GM23338 (cell line): ENCODE measurements around the gene LNPEP. TPM values are rescaled to one million over a fixed set of nuclear protein-coding genes. Genes with fewer than 3 reads are reported as not detected.

Experiments used
- ATAC-seq: fragments of 200-7000 bp; cut with Tn5 transposase; 3 replicates; pipeline ENCODE4 v1.9.1; 2020
- DNase-seq: peaks from one replicate; pipeline ENCODE4 v3.0.0-alpha.2; 2015; ENCODE audit warnings: low spot score
- H2AFZ ChIP-seq: fragments of 200-600 bp; sonication (generic); 2 replicates; pipeline ENCODE4 v1.8.0; 2016; ENCODE audit warnings: antibody characterized with exemption, mild to moderate bottlenecking, moderate library complexity
- H3F3A ChIP-seq: fragments of 200-600 bp; sonication (generic); replicated peaks from 2 replicates; pipeline ENCODE4 v1.8.0; 2017; ENCODE audit warnings: antibody characterized with exemption, mixed run types, low read depth
- H3K27ac ChIP-seq: fragments of 200-600 bp; sonication (generic); 2 replicates; pipeline ENCODE4 v1.6.1; 2016; ENCODE audit warnings: low read depth
- H3K27me3 ChIP-seq: fragments of 200-600 bp; sonication (generic); 2 replicates; pipeline ENCODE4 v1.8.0; 2016; ENCODE audit warnings: mild to moderate bottlenecking, mixed run types, moderate library complexity; ENCODE audit not compliant: insufficient read depth
- H3K36me3 ChIP-seq: fragments of 200-600 bp; sonication (generic); 2 replicates; pipeline ENCODE4 v1.8.0; 2016; ENCODE audit warnings: mild to moderate bottlenecking; ENCODE audit not compliant: insufficient read depth
- H3K4me1 ChIP-seq: fragments of 200-600 bp; sonication (generic); 2 replicates; pipeline ENCODE4 v1.8.0; 2016; ENCODE audit warnings: mild to moderate bottlenecking, moderate library complexity; ENCODE audit not compliant: insufficient read depth
- H3K4me2 ChIP-seq: fragments of 200-600 bp; sonication (generic); 2 replicates; pipeline ENCODE4 v1.7.1; 2017; ENCODE audit warnings: mixed run types
- H3K4me3 ChIP-seq: fragments of 200-600 bp; sonication (generic); 2 replicates; pipeline ENCODE4 v1.6.1; 2016; ENCODE audit warnings: mixed run types
- H3K79me2 ChIP-seq: fragments of 200-600 bp; sonication (generic); replicated peaks from 2 replicates; pipeline ENCODE4 v1.8.0; 2017; ENCODE audit warnings: mild to moderate bottlenecking; ENCODE audit not compliant: insufficient read depth
- H3K9me2 ChIP-seq: fragments of 200-600 bp; sonication (generic); 2 replicates; pipeline ENCODE4 v1.8.0; 2017; ENCODE audit not compliant: insufficient read depth
- H4K20me1 ChIP-seq: fragments of 200-600 bp; sonication (generic); replicated peaks from 2 replicates; pipeline ENCODE4 v1.8.0; 2017; ENCODE audit warnings: mild to moderate bottlenecking; ENCODE audit not compliant: insufficient read depth
- H3K27ac Mint-ChIP-seq: 2 replicates; pipeline ENCODE4 v1.8.0; 2020; ENCODE audit warnings: inconsistent platforms, mild to moderate bottlenecking, moderate library complexity, mixed read lengths
- H3K27me3 Mint-ChIP-seq: 3 replicates; pipeline ENCODE4 v1.8.0; 2022; ENCODE audit warnings: low read depth, mild to moderate bottlenecking, moderate library complexity, mixed read lengths, inconsistent platforms; ENCODE audit not compliant: insufficient read depth, poor library complexity
- H3K36me3 Mint-ChIP-seq: 3 replicates; pipeline ENCODE4 v1.8.0; 2021; ENCODE audit warnings: low read depth, mild to moderate bottlenecking, inconsistent platforms, moderate library complexity, mixed read lengths
- H3K4me1 Mint-ChIP-seq: 3 replicates; pipeline ENCODE4 v1.8.0; 2020; ENCODE audit warnings: mild to moderate bottlenecking, inconsistent platforms, mixed read lengths
- H3K4me3 Mint-ChIP-seq: 3 replicates; pipeline ENCODE4 v1.8.0; 2021; ENCODE audit warnings: moderate library complexity, mild to moderate bottlenecking, inconsistent platforms, mixed read lengths
- H3K9me3 Mint-ChIP-seq: 3 replicates; pipeline ENCODE4 v1.8.0; 2020; ENCODE audit warnings: moderate library complexity, mild to moderate bottlenecking, inconsistent platforms, mixed read lengths
- CREB1 ChIP-seq: fragments of 250-450 bp; sonication (Bioruptor Pico); IDR thresholded peaks from 2 replicates; pipeline ENCODE4 v1.5.0; 2020; ENCODE audit warnings: low read depth, mild to moderate bottlenecking, moderate library complexity
- ETS1 ChIP-seq: IDR thresholded peaks from 2 replicates; pipeline ENCODE4 v1.6.1; 2016; ENCODE audit warnings: antibody characterized with exemption
- EZH2 ChIP-seq: fragments of 200-600 bp; sonication (generic); IDR thresholded peaks from one replicate; pipeline ENCODE4 v1.8.0; 2017; ENCODE audit warnings: antibody characterized with exemption, mild to moderate bottlenecking, low read depth; ENCODE audit not compliant: unreplicated experiment
- EZH2phosphoT487 ChIP-seq: fragments of 200-600 bp; sonication (generic); IDR thresholded peaks from one replicate; pipeline ENCODE4 v1.8.1; 2018; ENCODE audit warnings: antibody characterized with exemption; ENCODE audit not compliant: unreplicated experiment
- NANOG ChIP-seq: IDR thresholded peaks from 2 replicates; pipeline ENCODE4 v1.6.1; 2016; ENCODE audit warnings: antibody characterized with exemption, borderline replicate concordance
- POLR2AphosphoS5 ChIP-seq: IDR thresholded peaks from 2 replicates; pipeline ENCODE4 v1.6.1; 2016; ENCODE audit warnings: antibody characterized with exemption, low read depth
- ZNF114 ChIP-seq: fragments of 250-450 bp; sonication (Bioruptor Pico); IDR thresholded peaks from 2 replicates; pipeline ENCODE4 v1.5.0; 2020; ENCODE audit warnings: mild to moderate bottlenecking, moderate library complexity
- ZNF462 ChIP-seq: fragments of 250-450 bp; sonication (Bioruptor Pico); IDR thresholded peaks from 2 replicates; pipeline ENCODE4 v1.5.0; 2020; ENCODE audit warnings: mild to moderate bottlenecking, moderate library complexity
- polyA plus RNA-seq: library from polyadenylated mRNA; unstranded; fragments of >200 nt; fragmentation: Nextera tagmentation; extraction: Ambion mirVana; gene quantifications from 2 replicates; pipeline ENCODE4 v1.2.1, GENCODE V29; 2016
- total RNA-seq: library from RNA; depleted of rRNA; stranded (reverse); fragments of >200 nt; shearing (Covaris generic); gene quantifications from 2 replicates; pipeline ENCODE4 v1.2.3, GENCODE V29; 2014
- TF ChIP-seq, protein P1 (sequence below), 2 experiments: fragments of 200-600 bp in 1 of 2; sonication (generic) in 1 of 2; conservative IDR thresholded peaks; 2 replicates each; pipeline versions ENCODE4 v1.5.1 to v1.6.1; 2016 to 2017; ENCODE audit warnings: antibody characterized with exemption in 2 of 2, low read depth in 2 of 2, mild to moderate bottlenecking in 2 of 2, moderate library complexity in 1 of 2
- TF ChIP-seq, protein P2 (sequence below): IDR thresholded peaks from one replicate; pipeline ENCODE4 v1.6.1; 2018; ENCODE audit warnings: antibody characterized with exemption; ENCODE audit not compliant: unreplicated experiment

Gene LNPEP
- total and polyA plus RNA-seq, 2 experiments from 2014 or later: 1.2 to 8.3 TPM

GRCh38 chr5:96991708-96992107 is 55.8 kb downstream of the LNPEP start (continued):
- TF ChIP-seq ZNF462 (CRISPR knock-in tag) (no peak), EZH2 (no peak), NANOG (no peak), EZH2phosphoT487 (no peak)
- TF ChIP-seq, protein P1, sequence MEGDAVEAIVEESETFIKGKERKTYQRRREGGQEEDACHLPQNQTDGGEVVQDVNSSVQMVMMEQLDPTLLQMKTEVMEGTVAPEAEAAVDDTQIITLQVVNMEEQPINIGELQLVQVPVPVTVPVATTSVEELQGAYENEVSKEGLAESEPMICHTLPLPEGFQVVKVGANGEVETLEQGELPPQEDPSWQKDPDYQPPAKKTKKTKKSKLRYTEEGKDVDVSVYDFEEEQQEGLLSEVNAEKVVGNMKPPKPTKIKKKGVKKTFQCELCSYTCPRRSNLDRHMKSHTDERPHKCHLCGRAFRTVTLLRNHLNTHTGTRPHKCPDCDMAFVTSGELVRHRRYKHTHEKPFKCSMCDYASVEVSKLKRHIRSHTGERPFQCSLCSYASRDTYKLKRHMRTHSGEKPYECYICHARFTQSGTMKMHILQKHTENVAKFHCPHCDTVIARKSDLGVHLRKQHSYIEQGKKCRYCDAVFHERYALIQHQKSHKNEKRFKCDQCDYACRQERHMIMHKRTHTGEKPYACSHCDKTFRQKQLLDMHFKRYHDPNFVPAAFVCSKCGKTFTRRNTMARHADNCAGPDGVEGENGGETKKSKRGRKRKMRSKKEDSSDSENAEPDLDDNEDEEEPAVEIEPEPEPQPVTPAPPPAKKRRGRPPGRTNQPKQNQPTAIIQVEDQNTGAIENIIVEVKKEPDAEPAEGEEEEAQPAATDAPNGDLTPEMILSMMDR (conservative IDR thresholded peaks at IDR 0.05; ENCODE audit: low read depth in 2 of 2): no peak

DNA sequence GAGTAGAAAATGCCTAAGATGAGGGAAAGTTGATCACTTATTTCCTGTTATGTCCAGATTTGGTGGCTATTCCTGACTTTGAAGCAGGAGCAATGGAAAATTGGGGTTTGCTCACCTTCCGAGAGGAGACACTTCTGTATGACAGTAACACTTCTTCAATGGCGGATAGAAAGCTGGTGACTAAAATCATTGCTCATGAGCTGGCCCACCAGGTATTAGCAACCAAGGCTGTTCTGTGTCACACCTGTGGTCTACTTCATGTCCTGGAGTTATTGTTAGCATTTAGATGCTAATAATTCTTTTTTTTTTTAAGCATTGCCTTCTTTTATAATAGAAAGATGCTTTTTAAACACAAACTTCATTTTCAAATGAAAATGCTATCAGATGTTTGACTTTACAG is 57.9 kb downstream of the LNPEP start:
- Mint-ChIP-seq H3K27me3 (no peaks in the 10 kb centered on the region), H3K27ac (no peak overlapping the region), H3K4me3 (no peak overlapping the region), H3K9me3 (no peaks in the 10 kb centered on the region), H3K36me3 (no peaks in the 10 kb centered on the region), H3K4me1 (peaks cover 4% of the 10 kb centered on the region; the same call in 1 of the 3 replicates)
- no peak overlapping the region for H3K27ac ChIP-seq
- DNase-seq (no peak), ATAC-seq (no peak)
- H4K20me1 ChIP-seq: no peaks in the 10 kb centered on the region
- no peaks in the 10 kb centered on the region for H3K27me3 ChIP-seq
- H3F3A ChIP-seq: no peaks in the 10 kb centered on the region
- no peaks in the 10 kb centered on the region for H3K4me1 ChIP-seq
- no peaks in the 10 kb centered on the region for H3K9me2 ChIP-seq
- H3K79me2 ChIP-seq: no peaks in the 10 kb centered on the region
- no peak overlapping the region for H2AFZ ChIP-seq
- H3K4me3 ChIP-seq: no peak overlapping the region
- no peak overlapping the region for H3K4me2 ChIP-seq
- no peaks in the 10 kb centered on the region for H3K36me3 ChIP-seq
- TF ChIP-seq, protein P2, sequence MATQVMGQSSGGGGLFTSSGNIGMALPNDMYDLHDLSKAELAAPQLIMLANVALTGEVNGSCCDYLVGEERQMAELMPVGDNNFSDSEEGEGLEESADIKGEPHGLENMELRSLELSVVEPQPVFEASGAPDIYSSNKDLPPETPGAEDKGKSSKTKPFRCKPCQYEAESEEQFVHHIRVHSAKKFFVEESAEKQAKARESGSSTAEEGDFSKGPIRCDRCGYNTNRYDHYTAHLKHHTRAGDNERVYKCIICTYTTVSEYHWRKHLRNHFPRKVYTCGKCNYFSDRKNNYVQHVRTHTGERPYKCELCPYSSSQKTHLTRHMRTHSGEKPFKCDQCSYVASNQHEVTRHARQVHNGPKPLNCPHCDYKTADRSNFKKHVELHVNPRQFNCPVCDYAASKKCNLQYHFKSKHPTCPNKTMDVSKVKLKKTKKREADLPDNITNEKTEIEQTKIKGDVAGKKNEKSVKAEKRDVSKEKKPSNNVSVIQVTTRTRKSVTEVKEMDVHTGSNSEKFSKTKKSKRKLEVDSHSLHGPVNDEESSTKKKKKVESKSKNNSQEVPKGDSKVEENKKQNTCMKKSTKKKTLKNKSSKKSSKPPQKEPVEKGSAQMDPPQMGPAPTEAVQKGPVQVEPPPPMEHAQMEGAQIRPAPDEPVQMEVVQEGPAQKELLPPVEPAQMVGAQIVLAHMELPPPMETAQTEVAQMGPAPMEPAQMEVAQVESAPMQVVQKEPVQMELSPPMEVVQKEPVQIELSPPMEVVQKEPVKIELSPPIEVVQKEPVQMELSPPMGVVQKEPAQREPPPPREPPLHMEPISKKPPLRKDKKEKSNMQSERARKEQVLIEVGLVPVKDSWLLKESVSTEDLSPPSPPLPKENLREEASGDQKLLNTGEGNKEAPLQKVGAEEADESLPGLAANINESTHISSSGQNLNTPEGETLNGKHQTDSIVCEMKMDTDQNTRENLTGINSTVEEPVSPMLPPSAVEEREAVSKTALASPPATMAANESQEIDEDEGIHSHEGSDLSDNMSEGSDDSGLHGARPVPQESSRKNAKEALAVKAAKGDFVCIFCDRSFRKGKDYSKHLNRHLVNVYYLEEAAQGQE: no peak
- no peak for TF ChIP-seq ETS1
- TF ChIP-seq POLR2AphosphoS5: no peak
- no peak for TF ChIP-seq ZNF114 (CRISPR knock-in tag)
- TF ChIP-seq CREB1: no peak
- TF ChIP-seq NANOG: no peak
